Measurements from ENCODE around the gene TTLL8. TPM values are rescaled to one million over a fixed set of nuclear protein-coding genes. Genes with fewer than 3 reads are reported as not detected.

TTLL8 gene
- total RNA-seq, 1 donor from 2014 or later = not detected

GRCh38 chr22:50051930-50052329 lies 6.2 kb downstream of the TTLL8 start:
- no peak for TF ChIP-seq CTCF (IDR thresholded peaks at IDR 0.05; ENCODE audit: borderline replicate concordance)
- no peak for DNase-seq
- H3K4me1 ChIP-seq = no peaks in the 10 kb centered on the region
- H3K27me3 ChIP-seq (ENCODE audit: low read depth) = peaks cover 44% of the 10 kb centered on the region
- intact Hi-C loops (cut with micrococcal nuclease) = no loop called here
- H3K9me3 ChIP-seq (replicated peaks) = peaks cover 22% of the 10 kb centered on the region
- H3K36me3 ChIP-seq = no peaks in the 10 kb centered on the region
- no peak overlapping the region for H3K4me3 ChIP-seq
- no peak overlapping the region for H3K27ac ChIP-seq (replicated peaks)

DNA sequence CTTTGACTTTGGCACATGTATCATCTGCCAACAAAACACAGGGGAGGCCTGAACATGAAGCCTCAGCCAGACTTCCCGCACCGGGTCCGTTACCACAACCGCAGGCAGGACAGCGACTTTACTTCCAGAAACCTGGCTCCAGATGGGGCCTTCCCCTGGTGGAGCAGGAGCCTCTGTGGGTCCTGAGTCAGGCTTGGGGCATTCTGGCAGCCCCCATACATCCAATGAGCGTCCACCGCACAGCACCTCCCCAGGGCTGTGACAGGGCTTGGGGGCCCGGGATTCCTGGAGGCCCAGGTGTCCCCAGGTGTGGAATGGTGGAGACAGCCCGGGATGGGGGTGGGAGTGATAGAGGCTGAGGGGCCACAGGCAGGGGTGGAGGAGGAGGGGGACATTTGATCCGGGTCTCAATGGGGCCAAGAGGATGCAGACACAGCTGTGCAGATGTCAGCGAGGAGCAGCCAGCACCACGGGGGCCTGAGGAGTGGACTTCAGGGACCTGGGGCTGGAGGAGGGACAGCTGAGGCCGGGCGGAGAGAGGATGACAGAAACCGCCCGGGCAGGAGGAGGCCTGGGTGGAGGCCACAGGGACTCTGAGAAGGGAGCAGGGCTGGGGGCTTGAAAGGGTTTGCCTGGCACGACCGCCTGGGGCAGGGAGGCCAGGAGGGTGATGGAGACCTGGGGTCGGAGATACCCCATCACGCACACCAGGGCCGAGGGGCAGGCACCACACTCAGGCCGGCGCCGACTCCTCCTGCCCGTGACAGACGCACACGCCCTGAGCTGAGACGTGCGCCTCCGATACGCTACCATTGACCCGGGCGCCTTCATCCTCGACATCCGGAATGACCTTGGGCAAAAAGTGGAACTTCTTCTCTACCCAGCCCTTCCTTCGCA lies 8.6 kb downstream of the TTLL8 start:
- H3K27me3 ChIP-seq (ENCODE audit: low read depth) = peaks cover 57% of the 10 kb centered on the region
- no peak for TF ChIP-seq CTCF (IDR thresholded peaks at IDR 0.05; ENCODE audit: borderline replicate concordance)
- no peak for DNase-seq

GRCh38 chr22:50048836-50049235 lies 9.3 kb downstream of the TTLL8 start:
- no peak for DNase-seq
- Histone ChIP-seq H3K27ac (replicated peaks) (no peak overlapping the region), H3K9me3 (replicated peaks) (peaks cover 21% of the 10 kb centered on the region), H3K4me3 (no peak overlapping the region), H3K27me3 (ENCODE audit: low read depth) (peaks cover 62% of the 10 kb centered on the region), H3K36me3 (no peaks in the 10 kb centered on the region), H3K4me1 (no peaks in the 10 kb centered on the region)
- no peak for TF ChIP-seq CTCF (IDR thresholded peaks at IDR 0.05; ENCODE audit: borderline replicate concordance)
- intact Hi-C loops (cut with micrococcal nuclease) = no loop called here

More for the DNA sequence above, 8.6 kb downstream of the TTLL8 start:
- Histone ChIP-seq H3K36me3 (no peaks in the 10 kb centered on the region), H3K9me3 (replicated peaks) (peaks cover 22% of the 10 kb centered on the region), H3K27ac (replicated peaks) (no peak overlapping the region), H3K4me1 (no peaks in the 10 kb centered on the region), H3K4me3 (no peak overlapping the region)
- intact Hi-C loops (cut with micrococcal nuclease) = no loop called here

DNA sequence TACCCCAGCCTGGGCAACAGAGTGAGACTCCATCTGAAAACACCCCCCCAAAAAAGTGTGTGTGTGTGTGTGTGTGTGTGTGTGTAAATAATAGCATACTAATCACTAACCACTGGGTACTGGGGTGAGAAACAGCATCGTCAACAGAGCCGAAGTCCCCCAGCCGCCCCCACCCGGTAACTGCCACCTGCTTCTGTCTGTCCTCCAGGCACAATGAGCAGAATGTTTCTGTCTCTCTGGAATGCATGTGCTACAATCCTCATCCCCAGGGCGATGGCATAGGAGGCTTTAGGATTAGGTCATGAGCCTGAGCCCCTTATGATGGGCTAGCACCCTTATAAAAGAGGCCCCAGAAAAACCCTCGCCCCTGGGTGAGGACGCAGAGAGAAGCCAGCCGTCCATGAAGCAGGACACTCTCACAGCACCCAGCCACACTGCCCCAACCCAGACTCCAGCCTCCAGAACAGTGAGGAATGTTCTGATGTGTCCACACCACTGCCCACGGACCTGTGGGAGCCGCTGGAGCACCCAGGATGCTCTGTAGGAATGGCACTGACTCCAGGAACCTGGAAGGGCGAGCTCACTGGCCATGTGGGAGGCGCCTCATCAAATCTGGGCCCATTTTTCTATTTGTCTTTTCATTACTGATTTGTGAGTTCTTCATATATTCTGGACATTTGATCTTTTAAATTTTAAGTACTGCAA lies 9.9 kb downstream of the TTLL8 start:
- intact Hi-C loops (cut with micrococcal nuclease) = no loop called here
- no peak for TF ChIP-seq CTCF (IDR thresholded peaks at IDR 0.05; ENCODE audit: borderline replicate concordance)
- H3K9me3 ChIP-seq (replicated peaks) = peaks cover 14% of the 10 kb centered on the region
- H3K27ac ChIP-seq (replicated peaks) = no peak overlapping the region
- DNase-seq = no peak
- peaks cover 61% of the 10 kb centered on the region for H3K27me3 ChIP-seq (ENCODE audit: low read depth)
- H3K4me1 ChIP-seq = no peaks in the 10 kb centered on the region
- H3K4me3 ChIP-seq = no peak overlapping the region
- no peaks in the 10 kb centered on the region for H3K36me3 ChIP-seq

DNA sequence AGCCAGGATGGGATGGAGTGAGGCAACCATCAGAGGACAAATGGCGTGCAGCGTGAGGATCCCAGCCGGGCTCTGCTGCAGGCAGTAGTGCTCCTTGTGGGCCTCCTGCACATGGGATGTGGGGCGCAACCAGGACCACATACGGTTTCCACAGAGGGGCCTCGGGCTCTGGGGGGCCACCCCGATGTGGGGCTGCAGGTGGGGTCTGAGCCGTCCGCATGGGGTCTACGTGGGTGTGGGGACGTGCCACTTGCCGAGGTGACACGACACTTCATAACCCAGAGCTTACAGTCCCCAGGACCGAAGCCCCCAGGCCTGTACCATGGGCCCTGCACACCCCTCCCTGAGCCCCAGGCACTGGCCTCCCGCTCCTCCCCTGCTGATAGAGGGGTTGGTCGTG lies 10.8 kb downstream of the TTLL8 start:
- no peak overlapping the region for H3K4me3 ChIP-seq
- no peak for TF ChIP-seq CTCF (IDR thresholded peaks at IDR 0.05; ENCODE audit: borderline replicate concordance)
- H3K27ac ChIP-seq (replicated peaks) = no peak overlapping the region
- intact Hi-C loops (cut with micrococcal nuclease) = no loop called here
- H3K36me3 ChIP-seq = no peaks in the 10 kb centered on the region
- peaks cover 54% of the 10 kb centered on the region for H3K27me3 ChIP-seq (ENCODE audit: low read depth)
- no peak for DNase-seq
- H3K9me3 ChIP-seq (replicated peaks) = peaks cover 6% of the 10 kb centered on the region
- H3K4me1 ChIP-seq = no peaks in the 10 kb centered on the region

Measured in left ventricle myocardium inferior (tissue), 1 donor.